HG03571 (cell line): ENCODE results near the gene OBSCN.

Experiments
- ATAC-seq: cut with Tn5 transposase; IDR thresholded peaks from one replicate; pipeline ENCODE4 v1.9.1; 2021; ENCODE audit not compliant: unreplicated experiment

The OBSCN gene

DNA sequence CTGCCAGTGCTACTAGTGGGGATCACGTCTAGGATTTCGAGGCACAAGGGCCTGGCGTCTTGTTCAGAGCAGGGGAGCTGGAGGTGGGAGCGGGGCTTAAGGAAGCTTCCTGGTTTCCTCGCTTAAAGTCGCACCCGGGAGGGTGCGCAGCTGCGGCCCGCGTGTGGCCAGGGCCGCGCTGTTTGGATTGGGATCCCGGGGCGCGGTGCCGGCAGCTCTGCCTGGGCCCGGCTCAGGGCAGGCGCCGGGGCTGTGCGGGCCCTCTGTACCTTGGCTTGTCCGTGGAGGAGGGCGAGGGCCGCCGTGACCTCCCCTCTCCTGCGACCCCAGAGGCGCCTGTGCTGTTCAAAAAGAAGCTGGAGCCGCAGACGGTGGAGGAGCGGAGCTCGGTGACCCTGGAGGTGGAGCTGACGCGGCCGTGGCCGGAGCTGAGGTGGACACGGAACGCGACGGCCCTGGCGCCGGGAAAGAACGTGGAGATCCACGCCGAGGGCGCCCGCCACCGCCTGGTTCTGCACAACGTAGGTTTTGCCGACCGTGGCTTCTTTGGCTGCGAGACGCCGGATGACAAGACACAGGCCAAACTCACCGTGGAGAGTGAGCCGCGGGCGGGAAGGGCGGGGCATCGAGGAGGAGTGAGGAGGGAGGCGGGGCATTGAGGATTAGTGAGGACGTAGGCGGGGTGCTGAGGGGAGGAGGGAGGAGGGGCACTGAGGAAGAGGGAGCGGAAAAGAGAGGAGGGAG lies 67.8 kb downstream of the OBSCN start:
- ATAC-seq = peak; percentile 69

DNA sequence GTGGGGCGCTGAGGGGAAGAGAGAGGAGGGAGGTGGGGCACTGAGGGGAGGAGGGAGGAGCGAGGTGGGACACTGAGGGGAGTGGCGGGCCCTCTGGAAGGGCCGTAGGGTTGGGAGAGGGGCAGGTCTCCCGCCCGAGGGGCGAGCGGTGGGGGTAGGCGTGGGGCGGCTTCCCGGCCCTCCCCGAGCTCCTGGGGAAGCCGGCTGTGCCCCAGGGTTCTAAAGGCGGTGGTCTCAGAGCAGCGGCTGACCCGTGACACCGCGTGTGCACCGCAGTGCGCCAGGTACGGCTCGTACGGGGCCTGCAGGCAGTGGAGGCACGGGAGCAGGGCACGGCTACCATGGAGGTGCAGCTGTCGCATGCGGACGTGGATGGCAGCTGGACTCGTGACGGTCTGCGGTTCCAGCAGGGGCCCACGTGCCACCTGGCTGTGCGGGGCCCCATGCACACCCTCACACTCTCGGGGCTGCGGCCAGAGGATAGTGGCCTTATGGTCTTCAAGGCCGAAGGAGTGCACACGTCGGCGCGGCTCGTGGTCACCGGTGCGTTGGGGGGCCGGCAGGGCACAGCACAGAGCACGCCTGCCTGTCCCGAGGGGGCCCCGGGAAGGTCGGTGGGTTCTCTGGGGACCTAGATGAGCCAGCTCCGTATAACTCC lies 68.5 kb downstream of the OBSCN start:
- peak; percentile 22 for ATAC-seq

DNA sequence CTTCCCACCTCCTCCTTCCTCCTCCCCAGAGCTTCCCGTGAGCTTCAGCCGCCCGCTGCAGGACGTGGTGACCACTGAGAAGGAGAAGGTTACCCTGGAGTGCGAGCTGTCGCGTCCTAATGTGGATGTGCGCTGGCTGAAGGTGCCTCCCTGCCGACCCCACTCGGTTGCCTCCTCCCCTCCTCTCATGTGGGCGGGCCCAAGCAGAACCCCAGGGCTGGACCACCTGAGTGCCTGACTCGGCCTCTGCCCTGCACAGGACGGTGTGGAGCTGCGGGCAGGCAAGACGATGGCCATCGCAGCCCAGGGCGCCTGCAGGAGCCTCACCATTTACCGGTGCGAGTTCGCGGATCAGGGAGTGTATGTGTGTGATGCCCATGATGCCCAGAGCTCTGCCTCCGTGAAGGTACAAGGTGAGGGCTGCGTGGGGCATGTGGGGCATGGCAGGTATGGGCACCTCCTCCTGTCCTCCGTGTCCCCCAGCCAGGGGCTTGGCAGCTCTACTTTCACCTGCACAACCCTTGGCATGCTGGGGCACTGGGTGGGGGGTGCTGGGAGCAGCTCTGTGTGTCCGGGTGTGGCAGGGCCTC lies 69.2 kb downstream of the OBSCN start:
- no peak for ATAC-seq

DNA sequence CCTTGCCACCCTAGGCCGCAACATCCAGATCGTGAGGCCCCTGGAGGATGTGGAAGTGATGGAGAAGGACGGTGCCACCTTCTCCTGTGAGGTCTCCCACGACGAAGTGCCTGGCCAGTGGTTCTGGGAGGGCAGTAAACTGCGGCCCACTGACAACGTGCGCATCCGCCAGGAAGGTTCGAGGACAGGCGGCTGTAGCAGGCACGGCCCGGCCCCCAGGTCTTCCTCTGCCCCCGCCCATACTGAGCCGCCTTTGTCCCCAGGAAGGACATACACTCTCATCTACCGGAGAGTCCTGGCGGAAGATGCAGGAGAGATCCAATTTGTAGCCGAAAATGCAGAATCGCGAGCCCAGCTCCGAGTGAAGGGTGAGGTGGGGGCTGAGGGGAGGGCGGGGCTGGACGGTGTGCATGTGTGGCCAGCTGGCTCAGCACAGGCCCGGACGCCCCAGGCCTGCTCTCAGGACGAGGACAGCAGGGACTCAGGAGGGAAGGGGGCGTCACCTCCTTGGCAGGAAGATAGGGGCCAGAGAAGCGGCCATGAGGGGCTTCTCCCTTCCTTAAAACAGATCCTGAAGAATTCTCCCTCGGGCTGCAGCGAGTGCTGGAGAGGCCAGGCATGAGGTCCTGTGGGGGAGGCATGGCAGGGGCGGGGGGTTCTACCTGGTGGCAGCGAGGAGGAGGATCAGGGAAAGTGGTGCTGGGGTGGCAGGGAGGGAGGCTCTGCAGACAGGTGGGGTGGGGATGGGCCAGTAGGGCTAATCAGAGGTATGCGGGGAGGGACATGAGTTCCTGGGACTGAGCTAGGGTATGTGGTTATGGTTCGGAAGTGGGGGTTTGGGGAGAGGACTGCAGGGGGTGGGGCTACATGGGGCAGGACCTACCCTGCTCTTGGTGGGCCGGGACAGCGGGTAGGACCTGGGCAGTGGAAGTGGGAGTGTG lies 69.9 kb downstream of the OBSCN start:
- no peak for ATAC-seq

DNA sequence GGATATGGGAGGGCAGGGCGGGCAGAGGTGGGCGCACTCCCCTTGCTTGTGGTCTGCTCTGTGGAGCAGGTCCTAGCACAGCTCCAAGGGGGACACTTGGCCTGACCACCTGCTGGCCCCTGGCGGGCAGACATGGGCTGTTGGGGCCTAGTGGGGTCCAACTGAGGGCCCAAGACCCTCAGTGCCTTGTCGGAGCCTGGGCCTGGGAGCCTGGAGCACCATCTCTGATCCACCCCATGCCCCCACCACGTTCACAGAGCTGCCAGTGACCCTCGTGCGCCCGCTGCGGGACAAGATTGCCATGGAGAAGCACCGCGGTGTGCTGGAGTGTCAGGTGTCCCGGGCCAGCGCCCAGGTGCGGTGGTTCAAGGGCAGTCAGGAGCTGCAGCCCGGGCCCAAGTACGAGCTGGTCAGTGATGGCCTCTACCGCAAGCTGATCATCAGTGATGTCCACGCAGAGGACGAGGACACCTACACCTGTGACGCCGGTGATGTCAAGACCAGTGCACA lies 70.6 kb downstream of the OBSCN start:
- no peak for ATAC-seq

DNA sequence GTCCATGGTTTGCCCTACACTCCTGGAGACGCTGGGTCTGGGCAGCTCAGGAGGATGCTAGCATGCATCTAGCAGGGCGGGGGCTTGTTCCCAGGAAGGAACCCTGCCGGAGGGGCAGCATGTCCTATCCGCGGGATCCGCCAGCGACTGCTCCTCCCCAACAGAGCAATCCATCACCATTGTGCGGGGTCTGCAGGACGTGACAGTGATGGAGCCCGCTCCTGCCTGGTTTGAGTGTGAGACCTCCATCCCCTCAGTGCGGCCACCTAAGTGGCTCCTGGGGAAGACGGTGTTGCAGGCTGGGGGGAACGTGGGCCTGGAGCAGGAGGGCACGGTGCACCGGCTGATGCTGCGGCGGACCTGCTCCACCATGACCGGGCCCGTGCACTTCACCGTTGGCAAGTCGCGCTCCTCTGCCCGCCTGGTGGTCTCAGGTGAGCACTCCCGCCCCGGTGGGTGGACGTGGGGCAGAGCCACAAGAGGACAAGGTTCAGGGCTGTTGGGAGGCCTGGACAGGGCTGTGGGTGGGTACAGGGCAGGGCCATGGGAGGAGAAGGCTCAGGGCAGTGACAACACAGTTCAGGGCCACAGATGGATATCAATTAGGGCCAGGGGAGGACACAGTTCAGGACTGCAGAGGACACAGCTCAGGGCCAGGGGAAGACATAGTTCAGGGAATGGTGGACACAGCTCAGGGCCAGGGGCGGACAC lies 71.3 kb downstream of the OBSCN start:
- ATAC-seq = no peak

DNA sequence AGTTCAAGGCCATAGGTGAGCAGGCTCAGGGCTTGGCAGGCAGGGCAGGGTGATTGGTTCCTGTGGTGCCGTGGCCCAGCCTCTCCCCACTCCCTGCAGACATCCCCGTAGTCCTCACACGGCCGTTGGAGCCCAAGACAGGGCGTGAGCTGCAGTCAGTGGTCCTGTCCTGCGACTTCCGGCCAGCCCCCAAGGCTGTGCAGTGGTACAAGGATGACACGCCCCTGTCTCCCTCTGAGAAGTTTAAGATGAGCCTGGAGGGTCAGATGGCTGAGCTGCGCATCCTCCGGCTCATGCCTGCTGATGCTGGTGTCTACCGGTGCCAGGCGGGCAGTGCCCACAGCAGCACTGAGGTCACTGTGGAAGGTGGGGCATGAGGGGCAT lies 71.9 kb downstream of the OBSCN start:
- no peak for ATAC-seq

DNA sequence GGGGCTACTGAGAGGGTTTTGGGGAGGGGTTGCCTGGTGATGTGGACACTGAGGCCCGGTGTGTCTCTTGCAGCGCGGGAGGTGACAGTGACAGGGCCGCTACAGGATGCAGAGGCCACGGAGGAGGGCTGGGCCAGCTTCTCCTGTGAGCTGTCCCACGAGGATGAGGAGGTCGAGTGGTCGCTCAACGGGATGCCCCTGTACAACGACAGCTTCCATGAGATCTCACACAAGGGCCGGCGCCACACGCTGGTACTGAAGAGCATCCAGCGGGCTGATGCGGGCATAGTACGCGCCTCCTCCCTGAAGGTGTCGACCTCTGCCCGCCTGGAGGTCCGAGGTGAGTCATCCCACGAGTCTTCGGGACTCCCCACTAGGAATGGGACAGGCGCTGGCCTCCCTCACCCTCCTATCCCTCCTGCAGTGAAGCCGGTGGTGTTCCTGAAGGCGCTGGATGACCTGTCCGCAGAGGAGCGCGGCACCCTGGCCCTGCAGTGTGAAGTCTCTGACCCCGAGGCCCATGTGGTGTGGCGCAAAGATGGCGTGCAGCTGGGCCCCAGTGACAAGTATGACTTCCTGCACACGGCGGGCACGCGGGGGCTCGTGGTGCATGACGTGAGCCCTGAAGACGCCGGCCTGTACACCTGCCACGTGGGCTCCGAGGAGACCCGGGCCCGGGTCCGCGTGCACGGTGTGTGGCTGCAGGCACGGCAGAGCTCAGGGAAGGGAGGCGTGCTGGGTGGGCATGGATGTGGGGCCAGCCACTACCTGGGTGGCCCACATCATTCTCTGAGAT lies 72.5 kb downstream of the OBSCN start:
- no peak for ATAC-seq

DNA sequence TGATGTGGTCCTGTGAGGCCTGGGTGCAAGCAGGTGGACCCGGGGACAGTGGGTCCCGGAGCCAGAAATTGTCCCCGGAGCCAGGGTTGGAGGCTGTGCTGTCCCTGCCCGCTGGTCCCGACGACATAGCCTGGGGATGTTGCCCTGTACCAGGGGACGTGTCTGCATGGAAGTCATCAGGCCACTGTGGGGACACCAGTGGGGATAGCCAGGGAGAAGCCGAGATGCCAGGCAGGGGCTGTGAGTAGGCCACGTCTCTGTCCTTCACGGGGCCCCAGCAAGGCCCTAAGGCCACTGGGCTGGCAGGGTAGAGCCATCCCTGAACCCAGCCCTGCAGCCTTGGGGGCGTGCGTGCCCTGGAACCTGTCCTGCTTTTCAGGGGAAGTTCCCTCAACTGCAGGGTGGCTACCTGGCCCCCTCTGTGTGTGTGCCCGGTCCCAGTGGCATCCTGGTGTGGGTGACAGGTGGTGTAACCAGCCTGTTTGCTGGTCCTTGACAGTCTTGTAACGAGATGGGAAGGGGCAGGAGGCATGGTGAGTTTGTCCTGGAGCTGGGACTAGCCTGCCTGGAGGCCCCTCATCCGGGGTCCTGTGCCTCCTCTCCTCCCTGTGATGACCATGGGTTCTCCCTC lies 73.2 kb downstream of the OBSCN start:
- ATAC-seq = no peak

DNA sequence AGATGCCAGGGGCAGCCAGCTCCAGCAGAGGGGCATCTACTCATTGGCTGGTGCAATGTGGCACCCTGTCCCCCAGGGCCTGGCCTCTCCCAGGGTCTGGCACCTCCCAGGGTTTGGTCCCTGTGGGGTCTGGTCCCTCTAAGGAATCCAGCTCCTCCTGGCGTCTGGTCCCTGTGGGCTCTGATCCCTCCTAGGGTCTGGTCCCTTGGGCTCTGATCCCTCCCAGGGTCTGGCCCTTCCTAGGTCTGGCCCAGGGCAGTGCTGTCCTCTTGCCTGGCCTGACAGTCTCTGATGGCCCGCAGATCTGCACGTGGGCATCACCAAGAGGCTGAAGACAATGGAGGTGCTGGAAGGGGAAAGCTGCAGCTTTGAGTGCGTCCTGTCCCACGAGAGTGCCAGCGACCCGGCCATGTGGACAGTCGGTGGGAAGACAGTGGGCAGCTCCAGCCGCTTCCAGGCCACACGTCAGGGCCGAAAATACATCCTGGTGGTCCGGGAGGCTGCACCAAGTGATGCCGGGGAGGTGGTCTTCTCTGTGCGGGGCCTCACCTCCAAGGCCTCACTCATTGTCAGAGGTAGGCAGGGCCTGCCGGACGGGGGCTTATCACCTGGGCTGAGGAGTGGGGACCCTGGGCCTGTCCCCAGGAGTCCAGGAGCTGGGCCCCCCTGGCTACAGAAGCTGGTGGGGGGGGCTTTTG lies 73.9 kb downstream of the OBSCN start:
- no peak for ATAC-seq

DNA sequence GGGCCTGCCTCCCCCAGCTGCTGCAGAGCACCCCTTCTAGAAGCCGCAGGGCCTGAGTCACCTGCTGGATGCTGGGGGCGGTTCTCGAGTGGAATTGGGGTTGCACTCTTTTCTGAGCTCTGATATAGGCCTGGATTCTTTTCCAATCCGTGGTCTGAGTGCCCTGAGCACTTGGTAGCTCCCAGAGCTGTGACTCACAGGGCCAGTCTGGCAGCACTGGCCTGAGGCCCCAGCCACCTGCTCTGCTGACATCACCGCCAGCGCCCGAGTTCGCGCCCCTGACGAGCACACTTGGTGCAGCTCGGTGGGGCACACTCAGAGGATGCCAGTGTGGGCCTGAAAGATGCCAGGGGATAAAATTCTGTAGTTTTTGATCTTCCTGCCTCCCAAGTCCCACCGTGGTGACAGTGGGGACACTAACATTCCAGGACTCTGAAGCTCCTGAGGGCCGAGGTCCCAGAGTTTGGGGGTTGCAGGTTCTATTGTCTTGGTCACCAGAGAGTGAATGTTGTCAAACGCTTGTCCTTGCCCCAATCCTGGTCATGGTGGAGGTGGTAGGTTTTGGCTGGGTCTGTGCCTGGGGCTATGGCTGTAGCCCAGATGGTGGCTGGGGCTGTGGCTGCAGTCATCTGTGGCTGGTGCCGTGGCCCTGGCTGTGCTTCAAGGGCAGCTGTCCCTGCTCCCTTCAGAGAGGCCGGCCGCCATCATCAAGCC lies 74.6 kb downstream of the OBSCN start:
- ATAC-seq = no peak

DNA sequence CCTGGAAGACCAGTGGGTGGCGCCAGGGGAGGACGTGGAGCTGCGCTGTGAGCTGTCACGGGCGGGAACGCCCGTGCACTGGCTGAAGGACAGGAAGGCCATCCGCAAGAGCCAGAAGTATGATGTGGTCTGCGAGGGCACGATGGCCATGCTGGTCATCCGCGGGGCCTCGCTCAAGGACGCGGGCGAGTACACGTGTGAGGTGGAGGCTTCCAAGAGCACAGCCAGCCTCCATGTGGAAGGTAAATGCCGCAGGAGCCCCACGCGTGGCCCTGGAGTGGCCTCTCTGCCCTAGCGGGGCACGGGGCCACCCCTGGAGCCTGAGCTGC lies 75.2 kb downstream of the OBSCN start:
- no peak for ATAC-seq

DNA sequence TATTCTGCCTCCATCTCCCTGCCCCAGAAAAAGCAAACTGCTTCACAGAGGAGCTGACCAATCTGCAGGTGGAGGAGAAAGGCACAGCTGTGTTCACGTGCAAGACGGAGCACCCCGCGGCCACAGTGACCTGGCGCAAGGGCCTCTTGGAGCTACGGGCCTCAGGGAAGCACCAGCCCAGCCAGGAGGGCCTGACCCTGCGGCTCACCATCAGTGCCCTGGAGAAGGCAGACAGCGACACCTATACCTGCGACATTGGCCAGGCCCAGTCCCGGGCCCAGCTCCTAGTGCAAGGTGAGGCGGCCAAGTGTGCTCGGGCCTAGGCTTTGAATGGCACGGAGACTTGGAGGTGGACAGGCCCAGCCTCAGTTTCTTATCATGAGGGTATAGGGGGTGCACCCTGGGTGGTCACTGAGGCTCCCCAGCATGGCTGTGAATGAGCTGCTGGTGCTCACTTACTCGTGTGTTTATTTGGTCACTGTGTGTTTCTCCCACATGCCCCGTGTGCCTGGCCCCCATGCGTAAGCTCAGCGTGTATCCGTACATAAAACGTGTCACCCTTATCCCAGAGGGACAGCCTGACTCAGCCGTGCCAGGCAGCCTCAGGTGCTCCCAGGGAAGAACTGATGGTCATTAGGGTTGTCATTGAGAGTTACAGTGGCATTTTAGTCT lies 75.8 kb downstream of the OBSCN start:
- no peak for ATAC-seq

DNA sequence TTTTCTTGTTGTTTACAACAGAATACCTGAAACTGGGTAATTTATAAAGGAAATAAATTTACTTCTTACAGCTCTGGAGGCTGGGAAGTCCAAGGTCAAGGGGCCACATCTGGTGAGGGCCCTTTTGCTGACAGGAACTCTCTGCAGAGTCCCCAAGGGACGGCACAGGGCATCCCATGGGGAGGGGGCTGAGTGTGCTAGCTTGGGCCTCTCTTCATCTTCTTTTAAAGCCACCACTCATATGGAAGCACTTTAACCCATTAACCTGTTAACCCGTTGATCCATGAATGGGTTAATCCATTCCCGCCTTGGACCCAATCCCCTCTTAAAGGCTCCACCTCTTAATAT lies 76.3 kb downstream of the OBSCN start:
- no peak for ATAC-seq

DNA sequence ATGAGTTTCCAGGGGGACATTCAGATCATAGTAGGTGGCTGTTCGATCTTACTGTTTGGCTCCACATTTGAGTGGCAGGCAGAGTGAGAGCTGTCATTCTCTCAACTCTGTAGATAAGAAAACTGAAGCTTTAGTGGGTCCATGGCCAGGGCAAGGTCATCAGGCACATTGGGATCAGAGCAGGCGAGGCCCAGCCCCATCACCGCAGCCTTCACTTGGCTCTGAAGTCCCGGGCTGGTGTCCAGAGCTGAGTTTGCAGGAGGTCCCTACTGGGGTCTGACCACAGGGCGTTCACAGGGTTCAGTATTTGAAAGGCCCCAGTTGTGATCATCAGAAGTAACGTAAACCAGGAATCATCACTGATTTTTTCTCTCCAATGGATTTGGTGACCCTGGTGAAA lies 76.7 kb downstream of the OBSCN start:
- no peak for ATAC-seq

DNA sequence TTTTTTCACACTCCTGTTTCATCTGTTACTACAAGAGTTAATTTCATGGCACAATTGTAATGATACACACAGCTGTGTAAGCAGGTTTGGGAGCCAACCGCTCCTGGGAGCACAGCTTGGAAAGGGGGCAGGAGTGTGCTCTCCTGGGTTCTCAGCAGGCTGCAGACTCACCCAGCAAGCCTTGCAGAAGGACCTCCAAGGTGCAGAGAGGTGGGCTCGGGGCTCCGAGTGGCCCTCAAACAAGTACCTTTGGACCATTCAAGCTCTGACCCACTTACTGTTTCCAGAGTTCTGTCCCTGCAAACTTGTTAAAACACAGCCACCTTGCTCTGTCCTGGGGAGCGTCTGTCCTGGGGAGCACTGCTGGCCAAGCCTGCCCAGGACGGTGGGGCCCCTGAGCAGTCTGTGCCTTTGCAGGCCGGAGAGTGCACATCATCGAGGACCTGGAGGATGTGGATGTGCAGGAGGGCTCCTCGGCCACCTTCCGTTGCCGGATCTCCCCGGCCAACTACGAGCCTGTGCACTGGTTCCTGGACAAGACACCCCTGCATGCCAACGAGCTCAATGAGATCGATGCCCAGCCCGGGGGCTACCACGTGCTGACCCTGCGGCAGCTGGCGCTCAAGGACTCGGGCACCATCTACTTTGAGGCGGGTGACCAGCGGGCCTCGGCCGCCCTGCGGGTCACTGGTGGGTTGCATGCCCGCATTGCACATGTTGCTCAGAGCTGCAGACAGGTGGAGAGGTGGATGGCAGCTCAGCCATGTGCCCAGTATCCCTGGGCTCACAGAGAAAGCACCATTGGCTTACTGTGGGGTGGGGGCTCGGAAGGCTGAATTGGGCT lies 78.0 kb downstream of the OBSCN start:
- no peak for ATAC-seq
